ENCODE results near the gene AKAP1. TPM values are rescaled to one million over a fixed set of nuclear protein-coding genes. Genes with fewer than 3 reads are reported as not detected.

The AKAP1 gene
- total RNA-seq (10 to 100 TPM; 36.4 to 58.5 TPM), polyA plus RNA-seq (10 to 100 TPM; 31.3 to 43.1 TPM)

DNA sequence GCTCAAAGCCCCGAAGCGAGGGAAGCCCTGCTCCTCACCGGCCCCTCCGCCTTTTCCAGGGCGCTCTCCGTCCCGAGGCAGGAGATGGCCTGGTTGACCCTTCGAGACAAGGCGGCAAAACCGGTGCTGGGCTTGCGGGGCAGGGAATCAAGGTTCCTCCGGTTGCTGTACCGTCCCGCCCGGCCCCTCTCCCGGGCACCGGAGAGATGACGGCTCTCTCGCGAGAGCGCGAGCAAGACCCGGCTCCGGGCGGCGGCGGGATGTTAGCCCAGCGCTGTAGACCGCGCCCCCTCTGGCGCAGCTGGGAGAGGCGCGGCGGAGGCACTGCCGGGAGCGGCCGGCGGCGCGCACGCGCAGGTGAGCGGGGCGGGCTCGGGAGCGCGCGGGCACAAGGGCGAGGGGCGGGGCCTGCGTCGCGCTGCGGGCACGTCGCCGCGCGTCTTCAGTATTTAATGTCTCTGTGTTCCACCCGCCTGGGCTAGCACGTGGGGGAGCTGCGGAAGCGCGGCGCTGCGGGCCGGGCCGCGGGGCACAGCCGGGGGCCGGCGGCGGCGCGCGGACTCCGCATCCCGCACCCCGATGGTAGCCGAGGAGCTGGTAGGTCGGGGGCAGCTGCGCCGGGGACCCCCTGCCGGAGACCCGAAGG is at the start of gene AKAP1:
TSS of gene AKAP1 (plus strand) at position 445 of the 646 bp plus-strand sequence. CDS start 20,219 bp downstream, outside the sequence.
- no peaks in the 10 kb centered on the region for H3K36me3 ChIP-seq (ENCODE audit: control insufficient read depth in 4 of 4, insufficient read depth in 3 of 4, low read depth in 1 of 4, low read length in 3 of 4)
- H3K27ac ChIP-seq (ENCODE audit: low read depth in 1 of 2, low read length in 2 of 2) = peak within 1 kb of the TSS; percentile 90 to 96
- H3K4me1 ChIP-seq (ENCODE audit: control insufficient read depth in 4 of 4, insufficient read depth in 4 of 4, low read length in 3 of 4) = peaks cover 4 to 49% (median 37%) of the 10 kb centered on the region in 4 donors
- H3K27me3 ChIP-seq (ENCODE audit: control insufficient read depth in 4 of 4, insufficient read depth in 4 of 4, low read length in 3 of 4) = no peaks in the 10 kb centered on the region
- H3K9me3 ChIP-seq (ENCODE audit: control insufficient read depth in 4 of 4, low read length in 3 of 4) = no peaks in the 10 kb centered on the region
- H3K9ac ChIP-seq (ENCODE audit: low read depth in 1 of 2, low read length in 2 of 2) = peak within 1 kb of the TSS; percentile 89 to 96
- under 1% methylated on average over 85 of the region's 85 CpGs for WGBS
- H3K4me3 ChIP-seq (ENCODE audit: low read depth in 1 of 3, low read length in 3 of 3) = peak within 1 kb of the TSS; percentile 56 to 96 (median 82)
- TF ChIP-seq REST (IDR thresholded peaks at IDR 0.05) = peak; percentile 40
- TF ChIP-seq JUND (IDR thresholded peaks at IDR 0.05) = no peak
- peak in 1 of 2 donors; percentile 30 for TF ChIP-seq GABPA (IDR thresholded peaks at IDR 0.05 in 1 of 2, conservative IDR thresholded peaks at IDR 0.05 in 1 of 2)
- TF ChIP-seq FOXA2 (IDR thresholded peaks at IDR 0.05) = no peak
- TF ChIP-seq RXRA (IDR thresholded peaks at IDR 0.05) = peak; percentile 16 to 34
- TF ChIP-seq FOXA1 (IDR thresholded peaks at IDR 0.05) = no peak
- TF ChIP-seq YY1 (IDR thresholded peaks at IDR 0.05) = peak; percentile 90
- TF ChIP-seq HNF4A (conservative IDR thresholded peaks at IDR 0.05) = peak in 1 of 2 donors; percentile 8
- TF ChIP-seq, protein P1, sequence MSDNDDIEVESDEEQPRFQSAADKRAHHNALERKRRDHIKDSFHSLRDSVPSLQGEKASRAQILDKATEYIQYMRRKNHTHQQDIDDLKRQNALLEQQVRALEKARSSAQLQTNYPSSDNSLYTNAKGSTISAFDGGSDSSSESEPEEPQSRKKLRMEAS (IDR thresholded peaks at IDR 0.05) = peak; percentile 23
- TF ChIP-seq HNF4G (IDR thresholded peaks at IDR 0.05) = no peak
- peak; percentile 12 for TF ChIP-seq NR2F2 (IDR thresholded peaks at IDR 0.05)
- peak; percentile 51 for TF ChIP-seq SP1 (IDR thresholded peaks at IDR 0.05)
- TF ChIP-seq, protein P2, sequence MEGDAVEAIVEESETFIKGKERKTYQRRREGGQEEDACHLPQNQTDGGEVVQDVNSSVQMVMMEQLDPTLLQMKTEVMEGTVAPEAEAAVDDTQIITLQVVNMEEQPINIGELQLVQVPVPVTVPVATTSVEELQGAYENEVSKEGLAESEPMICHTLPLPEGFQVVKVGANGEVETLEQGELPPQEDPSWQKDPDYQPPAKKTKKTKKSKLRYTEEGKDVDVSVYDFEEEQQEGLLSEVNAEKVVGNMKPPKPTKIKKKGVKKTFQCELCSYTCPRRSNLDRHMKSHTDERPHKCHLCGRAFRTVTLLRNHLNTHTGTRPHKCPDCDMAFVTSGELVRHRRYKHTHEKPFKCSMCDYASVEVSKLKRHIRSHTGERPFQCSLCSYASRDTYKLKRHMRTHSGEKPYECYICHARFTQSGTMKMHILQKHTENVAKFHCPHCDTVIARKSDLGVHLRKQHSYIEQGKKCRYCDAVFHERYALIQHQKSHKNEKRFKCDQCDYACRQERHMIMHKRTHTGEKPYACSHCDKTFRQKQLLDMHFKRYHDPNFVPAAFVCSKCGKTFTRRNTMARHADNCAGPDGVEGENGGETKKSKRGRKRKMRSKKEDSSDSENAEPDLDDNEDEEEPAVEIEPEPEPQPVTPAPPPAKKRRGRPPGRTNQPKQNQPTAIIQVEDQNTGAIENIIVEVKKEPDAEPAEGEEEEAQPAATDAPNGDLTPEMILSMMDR (IDR thresholded peaks at IDR 0.05; ENCODE audit: low read depth, low read length, missing input control) = peak; percentile 33
- no peak for TF ChIP-seq EGR1 (IDR thresholded peaks at IDR 0.05; ENCODE audit: low read depth in 2 of 2)
- TF ChIP-seq ATF3 (IDR thresholded peaks at IDR 0.05) = no peak
- peak; percentile 53 for TF ChIP-seq TAF1 (conservative IDR thresholded peaks at IDR 0.05)
- peak in 1 of 2 donors; percentile 25 for TF ChIP-seq RAD21 (IDR thresholded peaks at IDR 0.05)
- TF ChIP-seq ZBTB33 (IDR thresholded peaks at IDR 0.05) = peak; percentile 99
- peak; percentile 92 for DNase-seq (ENCODE audit: low spot score)
